ENCODE results near the gene RXRG.

RXRG gene

GRCh38 chr1:165409657-165410358 is 35.1 kb downstream of the RXRG start:
- DNase-seq (ENCODE audit: low read depth in 2 of 2) = no peak

- no peak for DNase-seq (ENCODE audit: low read depth in 2 of 2)
These were observed 36.4 kb downstream of the RXRG start for GRCh38 chr1:165408518-165408917.

GRCh38 chr1:165407398-165407797 is 37.5 kb downstream of the RXRG start:
- no peak for DNase-seq (ENCODE audit: low read depth in 2 of 2)

- DNase-seq (ENCODE audit: low read depth in 2 of 2) = no peak
These were observed 41.0 kb downstream of the RXRG start for GRCh38 chr1:165403835-165404482.

GRCh38 chr1:165402517-165403111 is 42.3 kb downstream of the RXRG start:
- no peak for DNase-seq (ENCODE audit: low read depth in 2 of 2)

GRCh38 chr1:165397944-165398343 is 47.0 kb downstream of the RXRG start:
- DNase-seq (ENCODE audit: low read depth in 2 of 2) = no peak

- DNase-seq (ENCODE audit: low read depth in 2 of 2) = no peak
These were observed 49.0 kb downstream of the RXRG start for GRCh38 chr1:165395901-165396300.

- DNase-seq (ENCODE audit: low read depth in 2 of 2) = no peak
These were observed 49.4 kb downstream of the RXRG start for GRCh38 chr1:165395478-165395877.

GRCh38 chr1:165392634-165393571 is 52.0 kb downstream of the RXRG start:
- DNase-seq (ENCODE audit: low read depth in 2 of 2) = peak; percentile 60 to 80

GRCh38 chr1:165389609-165390008 is 55.3 kb downstream of the RXRG start:
- no peak for DNase-seq (ENCODE audit: low read depth in 2 of 2)

GRCh38 chr1:165387961-165388360 is 57.0 kb downstream of the RXRG start:
- no peak for DNase-seq (ENCODE audit: low read depth in 2 of 2)

- no peak for DNase-seq (ENCODE audit: low read depth in 2 of 2)
These were observed 57.4 kb downstream of the RXRG start for GRCh38 chr1:165387505-165387904.

- no peak for DNase-seq (ENCODE audit: low read depth in 2 of 2)
These were observed 61.1 kb downstream of the RXRG start for GRCh38 chr1:165383599-165384405.

GRCh38 chr1:165383067-165383466 is 61.9 kb downstream of the RXRG start:
- DNase-seq (ENCODE audit: low read depth in 2 of 2) = no peak

GRCh38 chr1:165381745-165382505 is 63.0 kb downstream of the RXRG start:
- no peak for DNase-seq (ENCODE audit: low read depth in 2 of 2)

- DNase-seq (ENCODE audit: low read depth in 2 of 2) = no peak
These were observed 68.1 kb downstream of the RXRG start for GRCh38 chr1:165376811-165377311.

- DNase-seq (ENCODE audit: low read depth in 2 of 2) = no peak
These were observed 68.7 kb downstream of the RXRG start for GRCh38 chr1:165376041-165376810.

- no peak for DNase-seq (ENCODE audit: low read depth in 2 of 2)
These were observed 69.3 kb downstream of the RXRG start for GRCh38 chr1:165375623-165376022.

- DNase-seq (ENCODE audit: low read depth in 2 of 2) = no peak
These were observed 73.2 kb downstream of the RXRG start for GRCh38 chr1:165371588-165372225.
